Choroid plexus epithelial cell (primary cell): ENCODE data around the gene LRRTM3.

ENCODE experiments used
- DNase-seq: peaks from one replicate; pipeline ENCODE4 v3.0.0-alpha.2; 2010; ENCODE audit warnings: low read depth
- H3K4me3 ChIP-seq: 2 replicates; pipeline ENCODE4 v1.5.1; 2011; ENCODE audit warnings: low read depth, mild to moderate bottlenecking, control low read depth, low read length, moderate library complexity
- CTCF ChIP-seq: conservative IDR thresholded peaks from 2 replicates; pipeline ENCODE4 v1.5.1; 2011; ENCODE audit warnings: low read depth, mild to moderate bottlenecking, control low read depth, inconsistent platforms, low read length, moderate library complexity

LRRTM3 gene

GRCh38 chr10:66925373-66925772, 463 bp upstream of the LRRTM3 start:
- H3K4me3 ChIP-seq, result no peak overlapping the region
- no peak for TF ChIP-seq CTCF
- DNase-seq, result no peak

DNA sequence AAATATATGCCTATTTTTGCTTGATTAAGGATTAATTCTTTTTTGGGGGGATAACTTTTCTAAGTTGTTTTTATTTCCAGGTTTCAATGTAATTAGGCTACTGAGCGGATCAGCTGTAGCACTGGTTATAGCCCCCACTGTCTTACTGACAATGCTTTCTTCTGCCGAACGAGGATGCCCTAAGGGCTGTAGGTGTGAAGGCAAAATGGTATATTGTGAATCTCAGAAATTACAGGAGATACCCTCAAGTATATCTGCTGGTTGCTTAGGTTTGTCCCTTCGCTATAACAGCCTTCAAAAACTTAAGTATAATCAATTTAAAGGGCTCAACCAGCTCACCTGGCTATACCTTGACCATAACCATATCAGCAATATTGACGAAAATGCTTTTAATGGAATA, 1.0 kb downstream of the LRRTM3 start:
- no peak for TF ChIP-seq CTCF
- H3K4me3 ChIP-seq, result no peak overlapping the region

DNA sequence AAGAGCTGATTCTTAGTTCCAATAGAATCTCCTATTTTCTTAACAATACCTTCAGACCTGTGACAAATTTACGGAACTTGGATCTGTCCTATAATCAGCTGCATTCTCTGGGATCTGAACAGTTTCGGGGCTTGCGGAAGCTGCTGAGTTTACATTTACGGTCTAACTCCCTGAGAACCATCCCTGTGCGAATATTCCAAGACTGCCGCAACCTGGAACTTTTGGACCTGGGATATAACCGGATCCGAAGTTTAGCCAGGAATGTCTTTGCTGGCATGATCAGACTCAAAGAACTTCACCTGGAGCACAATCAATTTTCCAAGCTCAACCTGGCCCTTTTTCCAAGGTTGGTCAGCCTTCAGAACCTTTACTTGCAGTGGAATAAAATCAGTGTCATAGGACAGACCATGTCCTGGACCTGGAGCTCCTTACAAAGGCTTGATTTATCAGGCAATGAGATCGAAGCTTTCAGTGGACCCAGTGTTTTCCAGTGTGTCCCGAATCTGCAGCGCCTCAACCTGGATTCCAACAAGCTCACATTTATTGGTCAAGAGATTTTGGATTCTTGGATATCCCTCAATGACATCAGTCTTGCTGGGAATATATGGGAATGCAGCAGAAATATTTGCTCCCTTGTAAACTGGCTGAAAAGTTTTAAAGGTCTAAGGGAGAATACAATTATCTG, 1.6 kb downstream of the LRRTM3 start:
- H3K4me3 ChIP-seq, result no peak overlapping the region
- no peak for DNase-seq
- TF ChIP-seq CTCF, result no peak

More for the DNA sequence above, 1.0 kb downstream of the LRRTM3 start:
- no peak for DNase-seq

- peak; percentile 1 for DNase-seq
- no peak for TF ChIP-seq CTCF
- H3K4me3 ChIP-seq, result no peak overlapping the region
These were observed 2.3 kb downstream of the LRRTM3 start for GRCh38 chr10:66927971-66928770.

DNA sequence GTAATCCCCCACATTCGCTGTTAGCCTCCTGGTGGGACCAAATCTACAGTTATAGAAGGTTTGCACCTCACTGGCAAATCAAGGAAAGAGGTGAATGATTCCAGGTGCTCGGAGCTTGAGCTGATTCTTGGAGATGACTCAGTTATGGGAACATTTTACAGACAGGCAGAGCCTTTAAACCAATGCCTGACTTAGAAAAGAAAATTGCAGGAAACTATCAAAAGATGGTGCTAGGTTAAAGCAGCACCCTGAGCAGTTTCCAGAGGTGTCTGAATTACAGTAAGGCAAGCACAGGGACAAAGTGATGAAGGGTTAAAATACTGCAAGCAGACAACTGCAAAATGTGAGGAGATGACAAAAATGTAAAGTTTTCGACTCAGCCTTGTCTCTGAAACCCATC, 2.9 kb downstream of the LRRTM3 start:
- no peak for DNase-seq
- TF ChIP-seq CTCF, result no peak
- no peak overlapping the region for H3K4me3 ChIP-seq

DNA sequence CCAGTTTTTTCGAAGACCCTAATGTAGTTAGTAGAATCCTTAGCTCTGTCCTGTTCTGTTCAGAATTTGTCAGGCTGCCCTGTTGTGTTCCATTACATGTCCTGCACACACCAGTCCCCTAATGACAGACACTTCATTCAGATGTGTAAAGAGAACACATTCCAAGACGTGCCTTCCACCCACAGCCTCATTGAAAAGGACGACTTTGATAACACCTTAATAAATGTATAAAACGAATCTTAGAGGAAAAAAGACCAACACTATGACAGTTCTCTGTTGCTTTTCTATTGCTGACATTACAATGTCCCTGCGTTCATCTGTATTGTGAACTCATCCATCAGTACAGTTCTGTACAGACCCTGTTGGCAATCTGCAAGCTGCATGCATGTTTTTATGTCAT, 3.5 kb downstream of the LRRTM3 start:
- no peak for TF ChIP-seq CTCF
- no peak for DNase-seq
- no peak overlapping the region for H3K4me3 ChIP-seq
